ENCODE measurements around the gene SLC26A6. TPM values are rescaled to one million over a fixed set of nuclear protein-coding genes. Genes with fewer than 3 reads are reported as not detected.

Gene SLC26A6
- total and polyA plus RNA-seq, 8 donors = 6.2 to 32.1 (median 10.6) TPM

GRCh38 chr3:48655606-48656005, 20.3 kb upstream of the SLC26A6 start:
- TF ChIP-seq CTCF (IDR thresholded peaks at IDR 0.05) = no peak
- DNase-seq (peak in 1 of 6 donors; percentile 65), FAIRE-seq (no peak), ATAC-seq (peak in 3 of 4 donors; percentile 3 to 6 (median 3))
- Histone ChIP-seq H3K27ac (peak overlapping the region; percentile 3 to 70 (median 50)), H3K4me1 (no peaks in the 10 kb centered on the region), H3K27me3 (no peaks in the 10 kb centered on the region), H3K36me3 (no peaks in the 10 kb centered on the region), H3K4me3 (peak overlapping the region; percentile 42 to 59 (median 52)), H3K9me3 (no peaks in the 10 kb centered on the region)
- intact Hi-C loops (cut with DNase I) = no loop called here
- 14 to 19% methylated on average over 30 of the region's 30 CpGs for WGBS, 2 donors

- ATAC-seq (no peak), FAIRE-seq (no peak), DNase-seq (peak in 1 of 6 donors; percentile 64)
- H3K9me3 ChIP-seq = no peaks in the 10 kb centered on the region
- no peaks in the 10 kb centered on the region for H3K36me3 ChIP-seq
- 92 to 95% methylated on average over 12 of the region's 12 CpGs for WGBS, 2 donors
- intact Hi-C loops (cut with DNase I) = no loop called here
- H3K27me3 ChIP-seq = no peaks in the 10 kb centered on the region
- no peak overlapping the region for H3K4me3 ChIP-seq
- no peaks in the 10 kb centered on the region for H3K4me1 ChIP-seq
- no peak overlapping the region for H3K27ac ChIP-seq
- TF ChIP-seq CTCF (IDR thresholded peaks at IDR 0.05) = no peak
Observed at GRCh38 chr3:48655063-48655462, 19.8 kb upstream of the SLC26A6 start.

GRCh38 chr3:48652923-48653715, 17.9 kb upstream of the SLC26A6 start:
- FAIRE-seq (no peak), DNase-seq (peak in 1 of 6 donors; percentile 66), ATAC-seq (no peak)
- no peaks in the 10 kb centered on the region for H3K36me3 ChIP-seq
- H3K9me3 ChIP-seq = no peaks in the 10 kb centered on the region
- no peak overlapping the region for H3K4me3 ChIP-seq
- no peaks in the 10 kb centered on the region for H3K27me3 ChIP-seq
- WGBS, 2 donors = 88 to 92% methylated on average over 15 of the region's 15 CpGs
- H3K4me1 ChIP-seq = no peaks in the 10 kb centered on the region
- no peak for TF ChIP-seq CTCF (IDR thresholded peaks at IDR 0.05)
- intact Hi-C loops (cut with DNase I) = no loop called here
- H3K27ac ChIP-seq = no peak overlapping the region

DNA sequence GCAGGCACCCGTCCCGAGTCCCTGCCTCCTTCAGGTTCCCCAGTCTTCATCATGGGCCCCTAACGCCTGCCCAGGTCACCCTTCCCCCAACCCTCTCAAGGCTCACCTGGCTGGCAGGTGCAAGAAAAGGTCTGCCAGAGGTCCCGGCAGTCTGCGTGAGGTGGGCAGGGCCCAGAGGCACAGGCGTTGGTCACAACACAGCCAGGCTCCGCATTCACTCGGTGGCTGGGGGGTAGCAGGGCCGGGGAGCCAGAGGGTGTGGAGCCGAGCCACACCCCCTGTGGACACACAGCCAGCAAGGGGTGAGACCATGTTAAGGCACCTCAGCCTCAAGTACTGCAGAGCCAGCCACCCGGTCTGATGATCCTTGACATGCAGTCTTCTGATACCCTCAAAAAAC, 16.5 kb upstream of the SLC26A6 start:
- Histone ChIP-seq H3K27ac (no peak overlapping the region), H3K27me3 (no peaks in the 10 kb centered on the region), H3K4me1 (no peaks in the 10 kb centered on the region), H3K4me3 (no peak overlapping the region), H3K36me3 (no peaks in the 10 kb centered on the region), H3K9me3 (no peaks in the 10 kb centered on the region)
- ATAC-seq = no peak
- FAIRE-seq = no peak
- peak in 1 of 6 donors; percentile 64 for DNase-seq
- intact Hi-C loops (cut with DNase I) = no loop called here
- no peak for TF ChIP-seq CTCF (IDR thresholded peaks at IDR 0.05)
- WGBS, 2 donors = 80 to 81% methylated on average over 11 of the region's 11 CpGs

GRCh38 chr3:48650723-48651122, 15.5 kb upstream of the SLC26A6 start:
- H3K4me3 ChIP-seq = no peak overlapping the region
- H3K4me1 ChIP-seq = no peaks in the 10 kb centered on the region
- ATAC-seq = no peak
- TF ChIP-seq CTCF (IDR thresholded peaks at IDR 0.05) = no peak
- H3K9me3 ChIP-seq = no peaks in the 10 kb centered on the region
- peak in 1 of 6 donors; percentile 49 for DNase-seq
- no peaks in the 10 kb centered on the region for H3K36me3 ChIP-seq
- no peak for FAIRE-seq
- no peaks in the 10 kb centered on the region for H3K27me3 ChIP-seq
- no peak overlapping the region for H3K27ac ChIP-seq
- intact Hi-C loops (cut with DNase I) = no loop called here
- 78 to 81% methylated on average over 12 of the region's 12 CpGs for WGBS, 2 donors
